COLO668 (cell line): ENCODE data around the gene TTLL5.

Experiments
- DNase-seq: peaks from one replicate; lab custom pipeline; 2025; ENCODE audit not compliant: unreplicated experiment; lab: John Stamatoyannopoulos, UW

The TTLL5 gene

GRCh38 chr14:75734854-75735253 lies 73.8 kb downstream of the TTLL5 start:
- no peak for DNase-seq

DNA sequence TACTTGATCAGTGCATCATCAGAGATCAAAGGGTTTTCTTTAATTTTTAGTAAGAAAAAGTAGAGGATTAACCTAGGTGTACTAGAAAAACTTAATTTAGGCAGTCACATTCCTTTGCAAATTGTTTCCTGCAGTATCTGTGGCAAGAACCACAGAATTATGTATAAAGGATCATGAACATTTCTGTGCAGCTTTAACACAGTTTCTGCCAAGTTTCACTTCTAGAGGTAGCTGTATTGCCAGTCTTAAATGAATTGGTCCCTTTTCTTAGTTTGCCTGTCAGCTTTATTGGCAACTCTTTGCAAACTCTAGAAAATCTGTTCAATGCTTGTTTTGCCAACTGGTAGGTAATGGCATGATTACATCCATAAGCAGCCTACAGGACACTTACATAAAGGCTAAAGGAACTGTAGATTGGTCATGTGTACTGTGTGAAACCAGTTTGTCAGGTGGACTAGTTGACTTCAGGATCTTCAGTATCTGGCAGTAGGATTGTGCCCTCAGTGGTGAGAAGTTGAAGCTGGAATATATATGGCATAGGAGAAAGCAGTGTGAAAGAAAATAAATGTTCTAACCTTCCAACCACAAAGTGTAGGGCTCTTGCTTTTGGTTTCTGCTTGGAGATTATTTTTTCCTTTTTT lies 75.9 kb downstream of the TTLL5 start:
- DNase-seq = no peak

GRCh38 chr14:75738192-75738591 lies 77.1 kb downstream of the TTLL5 start:
- DNase-seq = no peak

- DNase-seq = no peak
These were observed 81.8 kb downstream of the TTLL5 start for GRCh38 chr14:75742867-75743266.

- DNase-seq = no peak
These were observed 86.9 kb downstream of the TTLL5 start for GRCh38 chr14:75747899-75748298.

DNA sequence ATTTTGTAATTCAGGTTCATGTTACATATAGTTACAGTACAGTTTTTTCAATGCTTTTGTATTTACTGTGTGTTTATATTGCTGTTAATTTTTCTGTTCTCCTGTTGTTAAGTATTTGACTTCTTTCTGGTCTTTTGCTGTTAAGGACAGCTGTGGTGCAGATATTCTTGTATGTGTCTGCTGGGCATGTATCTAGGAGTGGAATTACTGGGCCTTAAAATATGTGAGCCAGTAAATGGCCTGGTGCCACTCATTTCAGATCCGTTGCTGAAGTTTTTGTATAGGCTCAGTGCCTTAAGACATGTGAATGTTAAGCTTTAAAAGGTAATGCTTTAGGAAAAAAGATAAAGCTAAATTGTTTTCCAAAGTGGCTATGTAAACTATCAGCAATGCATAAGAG lies 87.3 kb downstream of the TTLL5 start:
- DNase-seq = no peak

DNA sequence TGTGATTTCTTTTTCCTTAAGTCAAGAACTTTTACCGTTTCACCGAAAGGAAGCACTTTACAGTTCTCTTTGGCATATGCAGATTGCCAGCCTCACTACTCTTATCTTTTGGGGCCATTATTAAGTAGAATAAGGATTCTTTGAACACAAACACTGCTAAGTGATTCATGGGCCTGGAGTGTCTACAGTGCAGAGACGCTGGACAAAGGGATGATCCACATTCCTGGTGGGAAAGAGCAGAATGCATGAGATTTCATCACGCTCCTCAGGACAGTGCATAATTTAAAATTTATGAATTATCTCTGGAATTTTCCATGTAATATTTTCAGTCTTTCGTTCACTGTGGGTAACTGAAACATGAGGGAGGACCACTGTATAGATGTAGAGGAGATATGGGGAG lies 90.2 kb downstream of the TTLL5 start:
- no peak for DNase-seq

- DNase-seq = no peak
These were observed 91.0 kb downstream of the TTLL5 start for GRCh38 chr14:75752086-75752485.

DNA sequence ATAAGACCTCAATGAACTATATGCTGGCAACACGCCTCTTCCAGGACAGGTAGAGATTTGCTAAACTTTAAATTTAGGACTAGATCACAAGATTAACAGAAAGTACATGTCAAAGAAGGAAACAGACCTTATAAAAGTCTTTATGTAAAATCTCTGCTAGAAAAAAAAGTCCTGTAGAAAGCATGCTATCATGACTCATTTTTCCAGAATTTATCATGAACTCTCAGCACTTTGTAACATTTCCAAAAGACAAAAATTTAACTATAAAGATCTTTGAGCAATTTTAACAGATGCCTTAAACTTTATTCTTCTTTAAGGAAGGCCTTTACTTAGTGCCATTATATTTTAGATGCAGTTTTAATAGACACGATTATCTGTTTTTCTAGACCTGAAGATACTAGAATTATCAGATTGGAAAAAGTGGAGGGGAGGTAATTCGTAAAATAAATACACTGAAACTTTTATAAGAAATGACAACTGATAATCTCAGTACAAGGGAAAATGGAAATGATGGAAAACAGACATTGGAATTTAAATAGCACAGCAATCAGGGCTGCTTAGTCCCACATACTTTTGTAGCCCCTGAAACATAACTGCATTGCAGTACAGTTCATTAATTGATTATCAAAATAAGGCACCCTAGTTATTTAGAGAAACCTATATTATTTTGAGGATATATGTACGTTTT lies 92.0 kb downstream of the TTLL5 start:
- DNase-seq = no peak

- DNase-seq = no peak
These were observed 92.7 kb downstream of the TTLL5 start for GRCh38 chr14:75753696-75754095.

GRCh38 chr14:75757644-75758402 lies 96.8 kb downstream of the TTLL5 start:
- DNase-seq = no peak

GRCh38 chr14:75764020-75764419 lies 103.0 kb downstream of the TTLL5 start:
- DNase-seq = no peak

DNA sequence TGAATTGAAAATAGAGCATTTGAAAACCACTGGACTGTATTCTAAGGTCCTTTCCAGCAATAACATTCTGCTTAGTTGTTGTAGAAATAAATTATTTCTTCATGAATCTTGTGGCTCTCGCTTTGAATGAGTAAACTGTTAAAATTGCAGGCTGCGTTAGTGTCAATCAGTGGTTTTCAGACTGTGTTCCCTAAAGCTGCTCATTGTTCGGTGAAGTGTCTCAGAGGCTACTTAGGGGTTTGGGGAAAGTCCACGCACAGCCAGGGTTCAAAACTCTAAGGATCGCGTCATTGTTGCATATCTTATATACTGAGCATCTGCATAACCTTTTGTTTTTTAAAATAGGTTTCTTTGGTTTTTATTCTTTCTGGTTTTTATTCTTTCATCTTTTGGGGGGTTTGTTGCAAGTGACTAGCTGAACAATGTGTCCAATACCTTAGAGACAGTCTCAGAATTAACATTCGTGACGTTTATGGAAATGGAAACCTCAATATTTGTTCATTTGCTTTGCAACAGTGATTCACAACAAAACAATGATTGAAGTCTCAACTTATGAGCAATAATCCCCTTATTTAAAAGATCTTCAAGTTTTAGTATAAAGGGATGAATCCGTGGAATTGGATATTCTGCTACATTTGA lies 108.1 kb downstream of the TTLL5 start:
- DNase-seq = no peak

GRCh38 chr14:75770635-75771034 lies 109.6 kb downstream of the TTLL5 start:
- no peak for DNase-seq

GRCh38 chr14:75771595-75771994 lies 110.5 kb downstream of the TTLL5 start:
- no peak for DNase-seq

- DNase-seq = no peak
These were observed 112.0 kb downstream of the TTLL5 start for GRCh38 chr14:75773046-75773445.

- DNase-seq = no peak
These were observed 120.0 kb downstream of the TTLL5 start for GRCh38 chr14:75781096-75781495.

- no peak for DNase-seq
These were observed 122.1 kb downstream of the TTLL5 start for GRCh38 chr14:75783184-75783583.

- no peak for DNase-seq
These were observed 122.7 kb downstream of the TTLL5 start for GRCh38 chr14:75783602-75784313.

DNA sequence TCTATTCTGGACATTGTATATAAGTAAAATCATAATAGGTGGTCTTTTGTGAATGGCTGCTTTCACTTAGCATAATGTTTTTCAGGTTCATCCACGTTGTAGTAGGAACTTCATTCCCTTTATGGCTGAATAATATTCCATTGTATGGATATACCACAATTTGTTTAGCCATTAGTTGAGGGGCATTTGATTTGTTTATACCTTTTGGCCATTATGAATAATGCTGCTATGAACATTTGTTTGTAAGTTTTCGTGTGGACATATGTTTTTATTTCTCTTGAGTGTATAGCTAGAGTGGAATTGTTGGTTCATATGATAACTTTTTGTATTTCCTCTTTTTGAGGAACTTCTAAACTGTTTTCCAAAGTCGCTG lies 123.3 kb downstream of the TTLL5 start:
- DNase-seq = no peak

GRCh38 chr14:75793806-75794205 lies 132.8 kb downstream of the TTLL5 start:
- DNase-seq = no peak
